Adipose tissue (tissue), 3 donors: ENCODE results near the gene KLHL2. TPM values are rescaled to one million over a fixed set of nuclear protein-coding genes. Genes with fewer than 3 reads are reported as not detected.
"Not testable (repeated sequence)": the region's sequence is repeated elsewhere in the genome, so short reads cannot be mapped to it uniquely, and the experiment has no call there.

Experiments
- H3K27ac ChIP-seq: one replicate; pipeline ENCODE4 v1.5.1; 2013; ENCODE audit warnings: low read depth, low read length
- whole genome bisulfite sequencing, 3 donors: extraction: QIAGEN DNeasy Blood & Tissue Kit; methylation state at CpG; one replicate each; pipeline ENCODE4 v1.1.7; 2013; 5-methylcytosine and 5-hydroxymethylcytosine counted together
- polyA plus RNA-seq, 3 donors: library from polyadenylated mRNA; stranded (reverse); fragments of 200-250 nt; gene quantifications; one replicate each; pipeline ENCODE4 v1.2.3, GENCODE V29; 2013
- donor health status: healthy with polysubstance abuse.
- donor health status: Bipolar disorder and iron deficiency.
- donor health status: healthy.

KLHL2 gene
- polyA plus RNA-seq, 3 donors = 5.6 to 28.3 (median 17.1) TPM

DNA sequence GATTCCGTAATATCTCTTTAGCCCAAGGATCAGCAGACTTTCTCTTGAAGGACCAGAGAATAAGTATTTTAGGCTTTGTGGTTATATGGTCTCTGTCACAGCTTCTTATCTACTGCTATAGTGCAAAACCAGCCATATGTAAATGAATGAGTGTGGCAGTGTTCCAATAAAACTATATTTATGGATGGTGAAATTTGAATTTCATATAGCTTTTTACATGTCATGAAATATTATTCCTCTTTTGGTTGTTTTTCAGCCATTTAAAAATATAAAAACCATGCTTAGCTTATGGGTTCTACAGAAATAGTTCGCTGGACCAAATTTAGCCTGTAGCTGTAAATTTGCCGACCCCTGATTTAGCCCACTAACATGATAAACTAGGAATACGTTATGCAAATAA lies 102.1 kb downstream of the KLHL2 start:
- WGBS, 3 donors = 95 to 99% (median 98%) methylated on average over 4 of the region's 4 CpGs
- H3K27ac ChIP-seq = no peak overlapping the region

DNA sequence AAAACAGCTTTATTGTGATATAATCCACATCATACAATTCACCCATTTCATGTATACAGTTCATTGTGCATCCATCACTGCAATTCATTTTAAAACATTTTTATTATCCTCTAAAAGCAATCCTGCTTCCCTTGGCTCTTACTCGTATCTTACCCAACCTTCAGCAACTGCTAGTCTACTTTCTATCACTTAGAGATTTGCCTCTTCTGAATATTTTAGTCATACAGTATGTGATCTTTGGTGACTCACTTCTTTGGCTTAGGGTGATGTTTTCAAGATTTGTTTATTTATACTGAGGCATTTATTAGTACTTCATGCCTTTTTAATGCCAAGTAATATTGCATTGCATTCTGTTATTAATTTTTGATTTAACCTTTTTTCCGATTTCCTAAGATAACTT lies 105.1 kb downstream of the KLHL2 start:
- WGBS, 3 donors = 75 to 93% (median 79%) methylated on average over 2 of the region's 2 CpGs
- no peak overlapping the region for H3K27ac ChIP-seq

DNA sequence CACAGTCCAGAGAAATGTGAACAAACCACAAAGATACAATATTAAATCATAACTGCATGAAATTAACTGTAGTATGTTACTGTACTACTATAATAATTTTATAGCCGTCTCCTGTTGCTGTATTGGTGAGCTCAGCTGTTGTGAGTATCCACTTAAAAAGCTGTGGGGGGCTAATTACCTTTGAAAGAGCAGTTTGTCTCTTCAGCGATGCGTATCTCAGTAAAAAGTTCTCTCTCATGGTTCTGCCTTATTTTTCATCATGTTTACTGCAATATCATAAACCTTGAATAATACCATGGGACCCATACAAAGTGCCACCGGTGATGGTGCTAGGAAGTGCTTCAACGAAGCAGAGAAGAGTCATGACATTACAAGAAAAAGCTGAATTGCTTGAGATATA lies 111.7 kb downstream of the KLHL2 start:
- no peak overlapping the region for H3K27ac ChIP-seq
- 95 to 97% (median 96%) methylated on average over 5 of the region's 5 CpGs for WGBS, 3 donors

DNA sequence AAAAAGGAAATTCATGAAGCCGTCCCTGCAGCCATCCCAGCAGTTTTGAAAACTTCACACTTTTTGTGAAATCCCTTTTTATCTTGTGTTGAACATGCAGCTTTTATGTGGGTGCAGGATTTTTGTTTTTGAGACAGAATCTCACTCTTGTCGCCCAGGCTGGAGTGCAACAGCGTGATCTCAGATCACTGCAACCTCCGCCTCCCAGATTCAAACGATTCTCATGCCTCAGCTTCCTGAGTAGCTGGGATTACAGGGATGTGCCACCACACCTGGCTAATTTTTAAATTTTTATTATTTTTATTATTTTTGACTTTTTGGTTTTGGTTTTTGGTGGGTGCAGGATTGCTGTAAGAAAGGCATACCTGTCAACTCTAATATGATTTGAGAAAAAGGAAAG lies 112.1 kb downstream of the KLHL2 start:
- 95 to 96% (median 96%) methylated on average over 5 of the region's 5 CpGs for WGBS, 3 donors
- no peak overlapping the region for H3K27ac ChIP-seq

DNA sequence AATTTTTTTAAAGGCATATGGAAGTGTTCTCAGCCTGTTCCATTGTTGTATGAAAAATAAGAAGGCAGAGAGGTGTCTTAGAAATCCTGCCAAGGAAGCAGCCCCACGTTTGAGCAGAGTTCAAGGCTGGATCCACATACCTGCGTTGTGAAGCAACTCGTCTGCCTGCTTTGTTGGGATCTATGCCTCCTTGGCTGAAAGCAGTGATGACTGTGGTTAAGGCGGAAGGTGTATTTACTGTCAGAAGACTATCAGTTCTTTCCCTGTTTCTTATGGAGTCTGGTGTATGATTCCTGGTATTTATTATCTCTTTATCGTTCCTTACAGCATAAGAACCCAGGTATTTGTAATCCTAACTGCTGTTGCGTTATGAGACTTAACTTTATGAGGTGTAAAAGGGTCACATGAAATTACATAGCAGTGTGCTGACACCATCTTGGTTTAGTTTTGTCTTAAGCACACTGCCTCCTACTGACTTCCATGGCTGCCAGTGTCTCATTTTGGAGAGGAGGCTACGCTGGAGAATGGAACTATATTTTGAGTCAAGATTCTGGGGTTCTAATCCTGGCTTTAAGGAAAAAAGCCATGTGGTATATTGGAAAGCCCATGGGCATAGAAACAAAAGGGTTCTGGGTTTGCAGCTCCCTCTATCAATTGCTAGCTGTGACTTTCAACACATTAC lies 117.0 kb downstream of the KLHL2 start:
- 84 to 92% (median 89%) methylated on average over 7 of the region's 7 CpGs for WGBS, 3 donors
- H3K27ac ChIP-seq = no peak overlapping the region

DNA sequence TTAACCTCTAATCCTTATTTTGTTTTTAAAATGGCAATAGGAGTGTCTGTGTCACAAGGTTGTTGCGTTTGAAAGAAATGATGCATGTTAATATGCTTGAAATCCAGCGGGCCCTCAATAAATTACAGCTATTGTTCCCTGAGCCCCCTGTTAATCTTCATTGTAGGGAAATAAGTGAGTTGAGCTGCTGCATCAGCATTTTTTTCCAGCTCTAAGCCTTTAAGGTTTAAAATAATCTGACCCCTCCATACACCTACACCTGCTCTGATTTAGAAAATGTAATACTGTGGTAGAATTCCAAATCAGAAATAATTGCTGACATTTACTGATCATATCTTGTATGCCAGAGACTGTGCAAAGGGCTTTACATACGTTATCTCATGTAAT lies 117.5 kb downstream of the KLHL2 start:
- WGBS, 3 donors = 92 to 97% (median 95%) methylated on average over 3 of the region's 3 CpGs
- no peak overlapping the region for H3K27ac ChIP-seq

DNA sequence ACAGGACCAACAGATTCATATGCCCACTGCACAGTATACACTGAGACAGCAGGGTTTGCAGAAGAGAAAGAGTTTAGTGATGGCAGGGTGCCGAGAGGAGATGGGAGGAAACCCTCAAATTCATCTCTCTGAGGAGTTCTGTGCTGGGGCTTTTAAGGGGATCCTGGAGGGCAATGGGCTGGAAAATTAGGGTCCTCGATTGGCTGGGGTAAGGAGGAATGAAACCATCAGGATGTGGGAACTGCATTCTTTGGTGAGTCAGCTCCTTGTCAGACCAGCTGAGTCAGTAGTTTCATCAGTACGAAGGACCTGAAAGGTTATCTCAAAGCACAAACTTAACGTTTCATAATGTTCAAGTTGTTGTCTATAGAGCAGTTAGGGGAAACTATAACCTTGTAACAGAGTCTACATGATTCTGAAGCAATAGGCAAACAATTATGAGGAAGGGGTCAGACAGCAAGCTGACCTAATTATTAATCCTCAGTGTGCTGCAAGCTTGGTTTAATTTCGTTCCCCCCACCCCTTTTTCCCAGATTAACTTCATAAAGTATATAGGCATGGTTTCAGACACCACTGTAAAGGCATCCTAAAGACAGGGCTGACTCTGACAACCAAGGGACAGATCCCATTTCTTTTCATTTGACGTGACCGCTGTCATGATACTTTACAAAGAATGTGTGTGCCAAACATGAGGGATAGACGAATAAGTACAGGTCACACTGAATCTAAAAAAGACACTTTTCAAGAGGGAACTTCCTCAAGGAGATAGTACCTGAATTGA lies 118.6 kb downstream of the KLHL2 start:
- H3K27ac ChIP-seq = no peak overlapping the region
- 50 to 59% (median 58%) methylated on average over 8 of the region's 8 CpGs for WGBS, 3 donors

DNA sequence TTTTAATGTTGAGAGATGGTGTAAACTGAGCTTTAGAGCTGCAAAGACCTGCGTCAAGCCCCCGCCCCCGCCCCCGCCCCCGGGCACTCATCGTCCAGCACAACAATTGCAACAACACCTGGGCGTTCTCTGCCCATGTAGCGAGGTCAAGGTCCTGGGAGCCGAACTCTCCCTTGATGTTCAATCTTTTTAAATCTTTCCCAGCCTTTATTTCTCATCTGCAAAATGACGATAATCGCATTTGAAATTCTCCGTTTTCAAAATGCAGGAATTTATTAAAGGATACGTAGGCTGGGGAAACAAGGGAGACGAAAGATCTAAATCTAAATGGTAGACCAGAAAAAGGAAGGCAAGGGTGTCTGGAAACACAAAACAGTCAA lies 119.5 kb downstream of the KLHL2 start:
- WGBS, 3 donors = 0 to 1% (median 0%) methylated on average over 14 of the region's 14 CpGs
- H3K27ac ChIP-seq = no peak overlapping the region

DNA sequence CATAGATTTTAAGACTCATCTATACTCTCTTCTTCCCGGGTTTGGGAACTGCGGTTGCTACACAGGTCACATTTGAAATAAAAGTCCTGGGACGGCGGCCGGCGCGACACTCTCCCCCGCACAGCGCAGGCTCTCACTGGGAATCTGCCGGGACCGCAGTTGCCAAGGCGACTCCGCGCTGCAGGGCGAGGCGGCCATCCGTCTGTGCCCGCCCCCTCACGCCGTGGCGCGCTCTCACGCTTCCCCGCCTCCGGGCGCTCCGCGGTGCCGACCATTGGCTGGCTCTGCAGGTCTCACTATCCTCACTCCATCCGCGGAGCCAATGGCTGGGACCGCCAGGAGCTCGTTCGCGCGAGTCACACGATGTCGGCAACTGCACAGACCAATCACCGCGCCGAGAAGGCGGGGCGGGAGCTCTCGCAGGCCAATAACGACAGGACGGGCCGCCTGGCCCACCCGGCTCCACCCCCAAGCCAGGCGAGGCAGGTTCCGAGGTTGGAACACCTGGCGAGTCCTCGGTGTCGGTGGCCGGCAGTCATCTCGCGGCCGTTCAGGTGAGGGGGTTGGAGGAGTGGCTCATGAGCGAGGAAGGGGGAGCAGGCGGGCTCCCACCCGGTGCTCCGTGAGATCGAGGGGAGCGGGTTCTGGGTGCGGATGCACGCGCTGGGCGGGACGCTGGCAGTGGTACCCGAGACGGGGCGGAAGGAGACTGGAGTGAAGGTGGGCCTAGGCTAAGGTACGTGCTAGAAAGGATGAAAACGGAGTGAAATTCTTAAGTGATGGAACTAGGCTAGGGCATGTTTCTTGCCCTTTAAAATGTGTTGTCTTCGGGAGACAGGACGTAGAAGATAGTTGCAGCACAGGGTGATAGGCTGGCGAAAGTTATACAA lies 120.1 kb downstream of the KLHL2 start, which contains the start of gene MSMO1:
Gene MSMO1, plus strand, starts transcription at position 459 of the 890 bp plus-strand sequence. CDS start 5,702 bp downstream, outside the sequence.
- H3K27ac ChIP-seq = no peak within 1 kb of the TSS
- WGBS, 3 donors = 0% methylated on average over 76 of the region's 76 CpGs

DNA sequence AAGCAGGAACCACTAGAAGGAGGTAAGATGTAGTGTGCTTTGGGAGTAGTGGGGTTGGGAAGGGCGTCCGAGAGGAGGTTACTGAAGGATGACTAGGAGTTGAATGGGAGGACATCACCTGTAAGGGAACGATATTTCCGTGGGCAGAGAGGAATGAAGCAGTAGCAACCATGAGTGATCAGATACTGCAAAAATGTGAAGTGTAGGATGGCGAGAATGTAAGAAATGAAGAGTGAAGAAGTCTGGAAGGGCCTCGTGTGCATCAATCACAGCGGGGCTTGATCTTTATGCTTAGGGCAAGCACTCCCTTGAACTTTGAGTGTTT lies 120.7 kb downstream of the KLHL2 start:
- no peak overlapping the region for H3K27ac ChIP-seq
- 1 to 2% (median 1%) methylated on average over 7 of the region's 7 CpGs for WGBS, 3 donors

DNA sequence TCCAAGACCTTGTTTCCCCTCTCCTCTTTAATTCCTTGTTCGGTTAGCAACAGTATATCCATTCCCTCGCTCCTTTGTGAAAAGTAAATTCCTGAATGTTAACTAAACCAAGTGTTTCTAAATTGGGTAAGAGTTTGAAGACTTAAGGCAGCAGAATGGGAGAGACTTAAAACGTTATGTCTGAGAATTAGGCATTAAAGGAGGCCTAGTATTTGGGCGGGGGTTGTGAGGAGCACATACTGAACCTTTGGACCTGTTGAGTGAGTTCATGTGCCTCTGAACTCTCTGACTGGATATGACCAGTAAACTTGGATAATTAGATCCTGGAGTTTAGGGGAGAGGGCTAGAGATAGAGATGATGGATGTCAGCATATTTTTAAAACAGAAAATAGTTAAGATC lies 121.3 kb downstream of the KLHL2 start:
- WGBS, 3 donors = 20 to 43% (median 39%) methylated on average over 4 of the region's 4 CpGs
- H3K27ac ChIP-seq = no peak overlapping the region

DNA sequence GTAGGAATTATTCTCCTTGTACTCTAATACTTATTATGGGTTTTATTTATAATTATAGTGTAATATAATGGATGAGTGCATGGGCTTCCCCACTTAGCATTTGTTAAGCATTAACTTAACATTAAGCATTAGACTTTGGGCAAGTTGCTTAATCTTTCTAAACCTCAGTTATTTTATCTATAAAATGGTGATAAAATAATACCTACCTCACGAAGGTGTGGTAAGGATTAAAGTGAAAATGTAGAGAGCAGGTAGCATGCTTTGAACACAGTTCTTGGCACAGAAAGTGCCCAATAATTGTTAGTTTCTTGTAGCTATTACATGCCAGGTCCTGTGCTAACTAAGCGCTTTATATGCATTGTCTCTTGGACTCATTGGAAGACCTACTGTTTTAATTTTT lies 122.7 kb downstream of the KLHL2 start:
- WGBS, 3 donors = 72 to 97% (median 94%) methylated on average over 2 of the region's 2 CpGs
- H3K27ac ChIP-seq = no peak overlapping the region

DNA sequence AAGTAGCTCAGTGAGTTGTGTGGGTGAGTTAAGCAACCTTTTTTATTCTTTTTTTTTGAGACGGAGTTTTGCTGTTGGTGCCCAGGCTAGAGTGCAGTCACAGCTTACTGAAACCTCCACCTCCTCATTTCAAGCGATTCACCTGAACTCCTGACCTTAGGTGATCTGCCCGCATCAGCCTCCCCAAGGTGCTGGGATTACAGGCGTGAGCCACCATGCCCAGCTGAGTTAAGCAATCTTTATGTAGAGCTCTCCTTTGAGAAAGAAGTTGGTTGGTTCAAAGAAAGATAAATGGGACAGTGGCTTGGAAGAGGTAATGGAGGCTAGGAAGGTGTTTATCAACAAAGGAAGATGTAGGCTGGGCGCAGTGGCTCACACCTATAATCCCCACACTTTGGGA lies 123.3 kb downstream of the KLHL2 start:
- 82 to 89% (median 87%) methylated on average over 5 of the region's 5 CpGs for WGBS, 3 donors
- H3K27ac ChIP-seq = no peak overlapping the region

DNA sequence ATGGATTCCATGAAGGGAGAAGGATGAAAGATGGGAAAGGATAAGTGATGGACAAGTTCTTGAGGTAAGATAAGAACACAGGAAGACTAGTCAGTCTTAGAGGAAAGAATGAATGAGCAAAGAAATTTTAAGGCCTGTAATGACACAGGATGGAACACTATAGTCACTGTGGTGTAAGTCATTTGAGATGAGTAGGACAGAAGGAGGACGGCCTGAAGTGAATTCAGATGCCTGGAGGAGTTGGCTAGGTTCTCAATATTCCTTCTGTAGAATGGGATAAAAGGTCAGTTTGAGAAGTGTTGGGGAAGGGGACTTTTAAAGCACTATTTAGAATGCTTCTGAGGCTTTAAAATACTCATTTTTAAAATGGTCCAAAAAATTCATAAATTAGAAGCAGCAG lies 124.0 kb downstream of the KLHL2 start:
- WGBS, 3 donors = 85 to 94% (median 85%) methylated on average over 1 of the region's 1 CpG
- no peak overlapping the region for H3K27ac ChIP-seq

DNA sequence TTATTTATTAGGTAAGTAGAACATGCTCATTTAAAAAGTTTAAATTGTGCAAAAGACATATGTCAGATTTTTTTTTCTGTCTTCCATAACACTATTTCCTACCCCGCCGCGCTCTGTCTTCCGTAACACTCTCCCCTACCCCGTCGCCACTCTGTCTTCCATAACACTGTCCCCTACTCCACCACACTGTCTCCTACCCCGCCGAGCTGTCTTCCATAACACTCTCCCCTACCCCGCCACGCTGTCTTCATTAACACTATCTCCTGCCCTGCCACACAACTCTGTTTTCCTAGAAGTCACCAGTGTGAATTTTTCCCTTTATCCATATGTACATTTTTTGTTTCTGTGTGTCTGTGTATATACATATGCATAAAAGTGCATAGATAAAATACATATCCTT lies 124.5 kb downstream of the KLHL2 start:
- no peak overlapping the region for H3K27ac ChIP-seq
- 86 to 89% (median 89%) methylated on average over 10 of the region's 10 CpGs for WGBS, 3 donors

DNA sequence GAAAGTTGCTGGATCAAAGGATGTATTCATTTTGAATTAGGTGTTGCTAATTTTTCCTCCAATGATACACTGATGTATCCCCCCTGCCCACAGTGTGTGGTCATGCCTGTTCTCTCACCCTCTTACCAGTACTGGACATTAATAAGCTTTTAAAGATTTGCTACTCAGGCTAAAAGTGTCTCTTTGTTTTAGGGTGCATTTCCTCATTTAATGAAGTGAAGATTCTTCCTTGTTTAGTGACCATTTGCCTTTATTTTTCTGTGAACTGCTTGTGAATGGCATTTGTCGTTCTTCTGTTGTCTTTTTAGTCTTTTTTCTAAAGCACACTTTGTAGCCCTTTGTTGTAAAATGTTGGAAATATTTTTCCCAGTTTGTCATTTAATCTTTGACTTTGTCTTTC lies 125.1 kb downstream of the KLHL2 start:
- 48 to 69% (median 52%) methylated on average over 1 of the region's 1 CpG for WGBS, 3 donors
- H3K27ac ChIP-seq = no peak overlapping the region

DNA sequence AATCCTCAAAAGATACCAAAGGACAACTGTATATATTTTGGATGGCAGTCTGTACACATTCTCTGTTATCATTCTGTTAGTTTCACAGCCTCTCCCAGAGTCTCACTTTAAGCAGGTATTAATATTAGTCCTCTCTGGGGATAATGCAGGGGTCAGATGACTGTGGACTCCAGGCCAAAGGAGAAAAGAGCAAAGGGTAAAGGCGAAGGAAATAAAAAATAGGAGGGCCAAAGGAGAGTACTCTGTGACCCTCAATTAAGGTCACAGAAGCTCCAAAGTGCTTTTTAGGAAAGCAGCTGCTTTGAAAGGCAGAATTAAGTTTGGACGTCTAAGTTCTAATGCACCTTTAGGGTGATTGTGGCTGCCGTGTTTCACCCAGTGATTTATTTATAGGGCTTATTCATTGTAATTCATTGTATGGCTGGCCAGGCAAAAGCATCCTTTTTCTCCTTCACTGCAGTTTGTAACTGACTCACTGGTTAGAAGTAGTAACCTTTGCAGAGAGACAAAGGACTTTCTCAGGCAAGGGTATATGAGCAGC lies 127.9 kb downstream of the KLHL2 start:
- no peak overlapping the region for H3K27ac ChIP-seq
- WGBS, 3 donors = 76 to 84% (median 78%) methylated on average over 3 of the region's 3 CpGs

DNA sequence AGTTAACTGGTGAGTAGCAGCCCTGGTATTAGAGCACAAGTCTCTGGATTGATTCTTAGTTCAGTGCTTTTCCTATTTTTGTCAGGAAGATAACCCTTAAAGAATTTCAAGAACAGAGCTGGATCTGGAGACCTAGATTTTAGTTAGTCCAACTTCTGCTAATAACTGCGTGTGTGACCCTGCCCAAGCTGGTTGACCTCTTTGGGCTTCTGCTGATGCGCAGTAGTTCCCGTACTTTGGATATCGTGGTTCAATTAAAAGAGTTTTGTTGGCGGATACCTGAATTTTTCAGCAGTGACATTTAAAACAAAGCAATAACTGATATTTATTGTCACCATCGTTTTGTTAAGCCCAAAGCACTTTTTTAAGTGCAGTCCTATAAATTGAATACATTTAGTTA lies 129.4 kb downstream of the KLHL2 start:
- WGBS, 3 donors = 90 to 93% (median 92%) methylated on average over 6 of the region's 6 CpGs
- no peak overlapping the region for H3K27ac ChIP-seq

DNA sequence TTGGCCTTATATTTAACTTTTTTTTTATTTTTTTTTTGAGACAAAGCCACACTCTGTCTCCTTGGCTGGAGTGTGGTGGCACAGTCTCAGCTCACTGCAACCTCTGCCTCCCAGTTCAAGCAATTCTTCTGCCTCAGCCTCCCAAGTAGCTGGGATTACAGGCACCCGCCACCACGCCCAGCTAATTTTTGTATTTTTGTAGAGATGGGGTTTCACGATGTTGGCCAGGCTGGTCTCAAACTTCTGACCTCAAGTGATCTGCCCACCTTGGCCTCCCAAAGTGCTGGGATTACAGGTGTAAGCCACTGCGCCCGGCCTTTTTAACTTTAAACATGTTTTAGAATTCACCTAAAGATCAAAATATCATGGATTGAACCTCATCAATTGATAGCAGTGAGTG lies 135.0 kb downstream of the KLHL2 start:
- 96 to 98% (median 97%) methylated on average over 5 of the region's 5 CpGs for WGBS, 3 donors

More for the DNA sequence above, 135.0 kb downstream of the KLHL2 start:
- not testable (repeated sequence) for H3K27ac ChIP-seq
